HG03280 (cell line): ENCODE data around the gene NIPAL4.
A peak's percentile ranks its signal among the peaks of the same experiment; 100 is the strongest.

Experiments used
- ATAC-seq: cut with Tn5 transposase; IDR thresholded peaks from one replicate; pipeline ENCODE4 v1.9.1; 2021; ENCODE audit warnings: mild to moderate bottlenecking, moderate library complexity; ENCODE audit not compliant: unreplicated experiment

Gene NIPAL4

GRCh38 chr5:157511651-157512644 is 51.9 kb downstream of the NIPAL4 start:
- ATAC-seq: no peak

GRCh38 chr5:157513182-157513581 is 53.2 kb downstream of the NIPAL4 start:
- ATAC-seq: no peak

GRCh38 chr5:157514974-157515373 is 55.0 kb downstream of the NIPAL4 start:
- no peak for ATAC-seq

DNA sequence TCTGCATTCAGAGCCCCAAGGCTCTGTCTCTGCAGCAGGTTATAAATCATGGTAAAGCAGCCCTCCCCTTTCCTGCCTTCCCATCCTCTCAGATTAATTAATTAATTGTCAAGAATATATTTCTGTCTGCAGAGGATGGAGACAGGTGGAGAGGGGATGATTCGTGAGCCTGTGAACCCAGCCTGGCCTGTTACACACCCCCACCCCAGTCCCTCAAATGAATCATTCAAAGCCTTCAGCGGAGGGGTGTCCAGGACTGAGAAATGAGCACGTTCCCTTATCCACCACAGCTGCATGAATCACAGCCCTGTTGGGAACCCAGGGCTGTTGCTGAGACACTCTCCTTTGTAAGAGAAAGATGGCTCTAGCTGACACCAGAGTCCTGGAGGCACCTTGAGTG is 56.0 kb downstream of the NIPAL4 start:
- no peak for ATAC-seq

GRCh38 chr5:157516626-157517325 is 56.8 kb downstream of the NIPAL4 start:
- no peak for ATAC-seq

GRCh38 chr5:157518963-157519362 is 59.0 kb downstream of the NIPAL4 start:
- ATAC-seq: peak; percentile 49

- peak; percentile 80 for ATAC-seq
Observed at GRCh38 chr5:157519579-157520253, 59.7 kb downstream of the NIPAL4 start.

- ATAC-seq: no peak
Observed at GRCh38 chr5:157520911-157521703, 61.1 kb downstream of the NIPAL4 start.

GRCh38 chr5:157521704-157522029 is 61.7 kb downstream of the NIPAL4 start:
- no peak for ATAC-seq

- no peak for ATAC-seq
Observed at GRCh38 chr5:157523976-157524375, 64.0 kb downstream of the NIPAL4 start.
